NOMO-1 (cell line): Measurements from ENCODE around the gene TRIM45.

Experiments
- DNase-seq, 2 experiments: peaks; one replicate each; lab custom pipeline; 2025; ENCODE audit not compliant: unreplicated experiment in 2 of 2; lab: John Stamatoyannopoulos, UW

The TRIM45 gene

GRCh38 chr1:117066367-117066766 is 55.2 kb downstream of the TRIM45 start:
- no peak for DNase-seq

DNA sequence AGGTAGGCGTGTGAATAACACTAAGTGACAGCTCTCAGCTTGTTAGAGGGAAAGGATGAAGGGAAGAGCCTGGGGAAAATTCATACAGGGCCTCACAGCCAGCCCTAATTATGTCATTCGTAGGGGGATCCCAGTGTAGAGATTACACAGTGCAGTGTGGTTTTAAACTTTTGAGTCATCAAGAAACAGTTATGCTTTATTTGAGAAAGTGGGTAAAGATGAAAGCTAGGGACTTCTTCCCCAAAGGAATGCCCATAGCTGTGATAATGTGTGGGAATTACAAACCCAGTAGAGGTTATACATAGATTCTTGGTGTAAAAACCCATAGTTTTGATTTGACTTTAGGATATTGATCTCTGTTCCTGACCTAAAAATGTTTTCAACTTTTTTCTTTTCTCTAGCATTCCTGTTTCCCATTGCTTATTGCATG is 59.5 kb downstream of the TRIM45 start:
- DNase-seq, result no peak
